Mammary epithelial cell (primary cell): Measurements from ENCODE around the gene KANK3.
"Not testable (repeated sequence)": the region's sequence is repeated elsewhere in the genome, so short reads cannot be mapped to it uniquely, and the experiment has no call there.

ENCODE experiments used
- CTCF ChIP-seq, 2 donors: IDR thresholded peaks in 1 of 2; conservative IDR thresholded peaks in 1 of 2; 2 replicates each; pipeline ENCODE4 v1.5.1; 2011 to 2012; ENCODE audit warnings: inconsistent platforms in 2 of 2, low read length in 2 of 2, mild to moderate bottlenecking in 2 of 2, control low read depth in 1 of 2, low read depth in 1 of 2; ENCODE audit not compliant: insufficient read depth in 1 of 2; ENCODE audit errors: extremely low read depth in 1 of 2
- EZH2 ChIP-seq: IDR thresholded peaks from 2 replicates; pipeline ENCODE4 v1.6.1; 2012; ENCODE audit warnings: low read length, inconsistent platforms, borderline replicate concordance

GRCh38 chr19:8349629-8350372 lies 6.7 kb upstream of the KANK3 start:
- TF ChIP-seq CTCF (conservative IDR thresholded peaks at IDR 0.05 in 1 of 2, IDR thresholded peaks at IDR 0.05 in 1 of 2; ENCODE audit: extremely low read depth in 1 of 2, insufficient read depth in 1 of 2, low read depth in 1 of 2, low read length in 2 of 2); EZH2: not testable (repeated sequence)
